Measurements from ENCODE around the gene VRK1. TPM values are rescaled to one million over a fixed set of nuclear protein-coding genes. Genes with fewer than 3 reads are reported as not detected.

VRK1 gene
- total and polyA plus RNA-seq, 2 of the 8 experiments (the other 6 are each of a cell fraction or from before 2014, with no cell fraction given): 24.2 to 64.8 TPM

- Histone ChIP-seq H4K91ac (replicated peaks; ENCODE audit: insufficient read length, low read length) (no peak overlapping the region), H3K27ac (ENCODE audit: low read depth, low read length) (no peak overlapping the region), H4K20me1 (replicated peaks in 1 of 2; ENCODE audit: control insufficient read depth in 1 of 2, insufficient read depth in 2 of 2, low read length in 2 of 2) (no peaks in the 10 kb centered on the region), H3K14ac (ENCODE audit: insufficient read length) (no peak overlapping the region), H2AFZ (ENCODE audit: low read length) (no peak overlapping the region), H3K56ac (replicated peaks; ENCODE audit: insufficient read length, low read depth, low read length) (no peak overlapping the region), H2BK12ac (ENCODE audit: low read depth, low read length) (no peak overlapping the region), H3K23me2 (ENCODE audit: low read depth, low read length) (no peaks in the 10 kb centered on the region), H3K79me1 (ENCODE audit: low read depth, low read length) (no peaks in the 10 kb centered on the region), H3K9me3 (ENCODE audit: insufficient read depth in 2 of 2, low read depth in 1 of 2, low read length in 1 of 2) (no peaks in the 10 kb centered on the region), H3K4me2 (ENCODE audit: insufficient read depth in 1 of 2, low read depth in 2 of 2, low read length in 2 of 2) (no peak overlapping the region), H3K4ac (replicated peaks; ENCODE audit: insufficient read length, low read depth, low read length) (no peak overlapping the region), H3K27me3 (replicated peaks in 1 of 4; ENCODE audit: control insufficient read depth in 3 of 4, extremely low read depth in 1 of 4, insufficient read depth in 3 of 4, low read length in 3 of 4) (no peaks in the 10 kb centered on the region), H3K4me1 (replicated peaks in 1 of 4; ENCODE audit: control insufficient read depth in 3 of 4, insufficient read depth in 4 of 4, low read length in 3 of 4) (no peaks in the 10 kb centered on the region), H2AK5ac (ENCODE audit: low read depth, low read length) (no peak overlapping the region), H3K36me3 (ENCODE audit: control insufficient read depth in 2 of 4, insufficient read depth in 4 of 4, low read length in 3 of 4) (peaks cover 0 to 19% (median 6%) of the 10 kb centered on the region in 4 experiments; a peak in 4 of 8 replicates), H2BK120ac (replicated peaks; ENCODE audit: low read depth, low read length) (no peak overlapping the region), H3K23ac (ENCODE audit: insufficient read length) (no peak overlapping the region), H3K4me3 (ENCODE audit: extremely low read depth in 1 of 4, insufficient read depth in 2 of 4, low read depth in 3 of 4, low read length in 4 of 4) (no peak overlapping the region), H3K9ac (replicated peaks in 1 of 4; ENCODE audit: extremely low read depth in 1 of 4, low read depth in 3 of 4, low read length in 3 of 4) (no peak overlapping the region), H2BK20ac (ENCODE audit: low read length) (no peak overlapping the region), H4K8ac (ENCODE audit: extremely low read depth, insufficient read depth, low read length) (no peak overlapping the region), H3K79me2 (ENCODE audit: control insufficient read depth in 1 of 2, insufficient read depth in 2 of 2, low read length in 2 of 2) (no peaks in the 10 kb centered on the region), H2BK5ac (ENCODE audit: low read depth, low read length) (no peak overlapping the region), H4K5ac (ENCODE audit: insufficient read length, low read depth, low read length) (no peak overlapping the region), H3K18ac (ENCODE audit: extremely low read depth, low read length) (no peak overlapping the region), H2BK15ac (ENCODE audit: low read length) (no peak overlapping the region)
- DNase-seq (ENCODE audit: low read depth in 1 of 2, low spot score in 2 of 2) (no peak), FAIRE-seq (no peak)
- POLR2A ChIA-PET (ENCODE audit: partially characterized antibody): no interaction called here
- CTCF ChIA-PET (ENCODE audit: partially characterized antibody): interaction anchor here (1.2 to 2.1 kb wide), 2 partner anchors 24 to 1389 kb away, joined by 5 to 10 read pairs; no protein-coding TSS in a partner anchor
- TF ChIP-seq, protein P1, sequence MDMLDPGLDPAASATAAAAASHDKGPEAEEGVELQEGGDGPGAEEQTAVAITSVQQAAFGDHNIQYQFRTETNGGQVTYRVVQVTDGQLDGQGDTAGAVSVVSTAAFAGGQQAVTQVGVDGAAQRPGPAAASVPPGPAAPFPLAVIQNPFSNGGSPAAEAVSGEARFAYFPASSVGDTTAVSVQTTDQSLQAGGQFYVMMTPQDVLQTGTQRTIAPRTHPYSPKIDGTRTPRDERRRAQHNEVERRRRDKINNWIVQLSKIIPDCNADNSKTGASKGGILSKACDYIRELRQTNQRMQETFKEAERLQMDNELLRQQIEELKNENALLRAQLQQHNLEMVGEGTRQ (IDR thresholded peaks at IDR 0.05; ENCODE audit: low read length): no peak
- TF ChIP-seq, protein P2, sequence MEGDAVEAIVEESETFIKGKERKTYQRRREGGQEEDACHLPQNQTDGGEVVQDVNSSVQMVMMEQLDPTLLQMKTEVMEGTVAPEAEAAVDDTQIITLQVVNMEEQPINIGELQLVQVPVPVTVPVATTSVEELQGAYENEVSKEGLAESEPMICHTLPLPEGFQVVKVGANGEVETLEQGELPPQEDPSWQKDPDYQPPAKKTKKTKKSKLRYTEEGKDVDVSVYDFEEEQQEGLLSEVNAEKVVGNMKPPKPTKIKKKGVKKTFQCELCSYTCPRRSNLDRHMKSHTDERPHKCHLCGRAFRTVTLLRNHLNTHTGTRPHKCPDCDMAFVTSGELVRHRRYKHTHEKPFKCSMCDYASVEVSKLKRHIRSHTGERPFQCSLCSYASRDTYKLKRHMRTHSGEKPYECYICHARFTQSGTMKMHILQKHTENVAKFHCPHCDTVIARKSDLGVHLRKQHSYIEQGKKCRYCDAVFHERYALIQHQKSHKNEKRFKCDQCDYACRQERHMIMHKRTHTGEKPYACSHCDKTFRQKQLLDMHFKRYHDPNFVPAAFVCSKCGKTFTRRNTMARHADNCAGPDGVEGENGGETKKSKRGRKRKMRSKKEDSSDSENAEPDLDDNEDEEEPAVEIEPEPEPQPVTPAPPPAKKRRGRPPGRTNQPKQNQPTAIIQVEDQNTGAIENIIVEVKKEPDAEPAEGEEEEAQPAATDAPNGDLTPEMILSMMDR (IDR thresholded peaks at IDR 0.05; ENCODE audit: control extremely low read depth in 1 of 3, insufficient read depth in 1 of 3, low read depth in 1 of 3, low read length in 3 of 3): no peak
- TF ChIP-seq SIN3A (conservative IDR thresholded peaks at IDR 0.05 in 1 of 2, IDR thresholded peaks at IDR 0.05 in 1 of 2; ENCODE audit: low read depth in 1 of 2, low read length in 2 of 2): no peak
- no peak for TF ChIP-seq MAFK (IDR thresholded peaks at IDR 0.05; ENCODE audit: low read depth, low read length)
- no peak for TF ChIP-seq POLR2AphosphoS5 (IDR thresholded peaks at IDR 0.05; ENCODE audit: low read depth, low read length)
- TF ChIP-seq SUZ12 (IDR thresholded peaks at IDR 0.05; ENCODE audit: low read length): no peak
- TF ChIP-seq HDAC2 (IDR thresholded peaks at IDR 0.05; ENCODE audit: borderline replicate concordance in 1 of 2, low read depth in 2 of 2, low read length in 2 of 2): no peak
- no peak for TF ChIP-seq TCF12 (IDR thresholded peaks at IDR 0.05; ENCODE audit: low read depth, low read length)
- TF ChIP-seq NANOG (IDR thresholded peaks at IDR 0.05; ENCODE audit: insufficient read depth, low read depth, low read length, poor library complexity, severe bottlenecking): no peak
- no peak for TF ChIP-seq ZNF274 (IDR thresholded peaks at IDR 0.05; ENCODE audit: borderline replicate concordance, extremely low read depth, low read length)
- no peak for TF ChIP-seq SP4 (IDR thresholded peaks at IDR 0.05; ENCODE audit: low read length)
Measured at GRCh38 chr14:96876747-96877146, 79.6 kb downstream of the VRK1 start.

All from H1 (cell line).